ENCODE data around the gene EXOG.

Gene EXOG

GRCh38 chr3:38459499-38460048 lies 36.6 kb upstream of the EXOG start:
- no peak for DNase-seq (ENCODE audit: low read depth)
- H3K4me3 ChIP-seq (ENCODE audit: low read depth, low read length): no peak overlapping the region
- TF ChIP-seq MAX (IDR thresholded peaks at IDR 0.05; ENCODE audit: low read depth, low read length) (no peak), POLR2A (IDR thresholded peaks at IDR 0.05; ENCODE audit: extremely low read depth, insufficient read length) (no peak), MYC (IDR thresholded peaks at IDR 0.05; ENCODE audit: low read depth, low read length) (no peak)

GRCh38 chr3:38460377-38461270 lies 35.5 kb upstream of the EXOG start:
- no peak for DNase-seq (ENCODE audit: low read depth)
- no peak for TF ChIP-seq CTCF (IDR thresholded peaks at IDR 0.05; ENCODE audit: low read depth, low read length)
- no peak for TF ChIP-seq POLR2A (IDR thresholded peaks at IDR 0.05; ENCODE audit: extremely low read depth, insufficient read length)
- no peak overlapping the region for H3K4me3 ChIP-seq (ENCODE audit: low read depth, low read length)

- TF ChIP-seq POLR2A (IDR thresholded peaks at IDR 0.05; ENCODE audit: extremely low read depth, insufficient read length) (no peak), CTCF (IDR thresholded peaks at IDR 0.05; ENCODE audit: low read depth, low read length) (no peak), MAX (IDR thresholded peaks at IDR 0.05; ENCODE audit: low read depth, low read length) (no peak), MYC (IDR thresholded peaks at IDR 0.05; ENCODE audit: low read depth, low read length) (no peak)
- H3K4me3 ChIP-seq (ENCODE audit: low read depth, low read length): no peak overlapping the region
- no peak for DNase-seq (ENCODE audit: low read depth)
Measured at GRCh38 chr3:38465588-38466154, 30.5 kb upstream of the EXOG start.

- H3K4me3 ChIP-seq (ENCODE audit: low read depth, low read length): no peak overlapping the region
- DNase-seq (ENCODE audit: low read depth): no peak
- no peak for TF ChIP-seq CTCF (IDR thresholded peaks at IDR 0.05; ENCODE audit: low read depth, low read length)
- no peak for TF ChIP-seq MYC (IDR thresholded peaks at IDR 0.05; ENCODE audit: low read depth, low read length)
- no peak for TF ChIP-seq POLR2A (IDR thresholded peaks at IDR 0.05; ENCODE audit: extremely low read depth, insufficient read length)
- no peak for TF ChIP-seq MAX (IDR thresholded peaks at IDR 0.05; ENCODE audit: low read depth, low read length)
Measured at GRCh38 chr3:38468765-38469164, 27.4 kb upstream of the EXOG start.

DNA sequence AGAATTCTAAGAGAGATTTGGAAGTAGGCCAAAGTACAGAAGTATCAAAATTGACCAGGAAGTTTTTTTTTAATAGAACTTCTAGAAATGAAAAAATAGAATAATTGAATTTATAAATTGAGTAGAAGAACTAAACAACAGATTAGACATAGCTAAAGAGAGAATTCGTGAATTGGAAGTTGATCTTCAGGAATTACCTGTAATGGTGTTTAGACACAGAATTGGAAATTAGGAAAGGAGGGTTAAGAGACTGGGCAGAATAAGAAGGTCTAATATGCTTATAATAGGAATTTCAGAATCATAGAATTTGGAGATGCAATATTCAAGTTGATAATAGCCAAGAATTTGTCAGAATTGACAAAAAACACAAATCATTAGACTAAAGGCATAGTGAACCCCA lies 26.3 kb upstream of the EXOG start:
- TF ChIP-seq CTCF (IDR thresholded peaks at IDR 0.05; ENCODE audit: low read depth, low read length) (no peak), MAX (IDR thresholded peaks at IDR 0.05; ENCODE audit: low read depth, low read length) (no peak), MYC (IDR thresholded peaks at IDR 0.05; ENCODE audit: low read depth, low read length) (no peak), POLR2A (IDR thresholded peaks at IDR 0.05; ENCODE audit: extremely low read depth, insufficient read length) (no peak)
- DNase-seq (ENCODE audit: low read depth): no peak
- no peak overlapping the region for H3K4me3 ChIP-seq (ENCODE audit: low read depth, low read length)

DNA sequence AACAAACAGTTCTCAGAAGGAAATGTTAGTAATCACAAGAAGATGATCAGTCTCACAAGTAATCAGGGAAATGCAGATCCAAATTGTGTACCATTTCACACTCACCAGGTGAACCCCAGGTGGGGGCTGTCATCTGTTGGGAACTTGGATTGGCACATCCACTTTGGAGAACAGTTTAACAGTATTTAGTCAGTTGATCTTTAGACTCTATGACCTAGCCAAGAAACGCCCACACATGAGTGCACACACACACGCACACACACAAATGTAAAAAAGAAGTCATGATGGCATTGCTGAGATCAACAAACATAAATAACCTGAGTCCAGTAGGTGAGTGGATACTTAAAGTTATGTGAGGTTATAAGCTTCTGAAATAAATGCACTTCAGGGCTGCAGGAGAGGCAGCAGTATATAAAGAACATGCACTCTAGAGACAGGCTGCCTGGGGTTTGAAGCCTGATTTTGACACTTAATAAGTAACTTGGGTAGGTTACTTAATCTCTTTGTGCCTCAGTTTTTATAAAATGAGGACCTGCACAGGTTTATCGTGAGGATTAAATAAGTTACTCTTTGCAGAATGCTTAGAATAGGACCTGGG lies 24.8 kb upstream of the EXOG start:
- DNase-seq (ENCODE audit: low read depth): no peak
- TF ChIP-seq MYC (IDR thresholded peaks at IDR 0.05; ENCODE audit: low read depth, low read length) (no peak), MAX (IDR thresholded peaks at IDR 0.05; ENCODE audit: low read depth, low read length) (no peak), POLR2A (IDR thresholded peaks at IDR 0.05; ENCODE audit: extremely low read depth, insufficient read length) (no peak), CTCF (IDR thresholded peaks at IDR 0.05; ENCODE audit: low read depth, low read length) (no peak)
- no peak overlapping the region for H3K4me3 ChIP-seq (ENCODE audit: low read depth, low read length)
